HS-5 (cell line): Measurements from ENCODE around the gene NDUFV3.
"Not testable (repeated sequence)": the region's sequence is repeated elsewhere in the genome, so short reads cannot be mapped to it uniquely, and the experiment has no call there.

Source experiments
- DNase-seq: peaks from one replicate; pipeline ENCODE4 v3.0.0-alpha.2; 2012; ENCODE audit warnings: low read depth

Gene NDUFV3

GRCh38 chr21:42857216-42857615 is 35.9 kb upstream of the NDUFV3 start:
- DNase-seq: no peak

GRCh38 chr21:42858185-42858847 is 34.8 kb upstream of the NDUFV3 start:
- no peak for DNase-seq

- DNase-seq: no peak
These were observed 33.9 kb upstream of the NDUFV3 start for GRCh38 chr21:42858957-42859890.

- no peak for DNase-seq
These were observed 33.2 kb upstream of the NDUFV3 start for GRCh38 chr21:42859891-42860230.

GRCh38 chr21:42860345-42860744 is 32.8 kb upstream of the NDUFV3 start:
- no peak for DNase-seq

- DNase-seq: no peak
These were observed 31.7 kb upstream of the NDUFV3 start for GRCh38 chr21:42861311-42861847.

- DNase-seq: no peak
These were observed 31.2 kb upstream of the NDUFV3 start for GRCh38 chr21:42861848-42862400.

GRCh38 chr21:42862774-42863503 is 30.2 kb upstream of the NDUFV3 start:
- DNase-seq: no peak

GRCh38 chr21:42863504-42863870 is 29.6 kb upstream of the NDUFV3 start:
- no peak for DNase-seq

GRCh38 chr21:42864286-42864685 is 28.8 kb upstream of the NDUFV3 start:
- DNase-seq: no peak

- no peak for DNase-seq
These were observed 28.0 kb upstream of the NDUFV3 start for GRCh38 chr21:42864815-42865775.

GRCh38 chr21:42865776-42866160 is 27.3 kb upstream of the NDUFV3 start:
- no peak for DNase-seq

GRCh38 chr21:42868196-42868595 is 24.9 kb upstream of the NDUFV3 start:
- no peak for DNase-seq

- DNase-seq: no peak
These were observed 20.0 kb upstream of the NDUFV3 start for GRCh38 chr21:42873096-42873495.

- DNase-seq: not testable (repeated sequence)
These were observed 17.3 kb upstream of the NDUFV3 start for GRCh38 chr21:42875811-42876210.

GRCh38 chr21:42878678-42878992 is 14.5 kb upstream of the NDUFV3 start:
- peak; percentile 2 for DNase-seq

GRCh38 chr21:42878993-42879787 is 13.9 kb upstream of the NDUFV3 start, which contains the start of gene WDR4:
Gene WDR4 (minus strand): TSS chr21:42879539. CDS start chr21:42879495, 44 bp downstream.
- peak; percentile 89 for DNase-seq

- DNase-seq: no peak
These were observed 12.8 kb upstream of the NDUFV3 start for GRCh38 chr21:42880352-42880751.

- DNase-seq: no peak
These were observed 9.2 kb upstream of the NDUFV3 start for GRCh38 chr21:42883921-42884320.

- DNase-seq: no peak
These were observed 5.8 kb upstream of the NDUFV3 start for GRCh38 chr21:42887326-42887725.
